GM19238 (cell line): Measurements from ENCODE around the gene RGS6.

Experiments used
- DNase-seq: peaks from one replicate; pipeline ENCODE4 v3.0.0; 2011; ENCODE audit warnings: low spot score; ENCODE audit not compliant: insufficient read length

The RGS6 gene

GRCh38 chr14:72401632-72402376 lies 469.6 kb downstream of the RGS6 start:
- no peak for DNase-seq

- DNase-seq, result no peak
Observed at GRCh38 chr14:72402377-72402772, 470.1 kb downstream of the RGS6 start.

- no peak for DNase-seq
Observed at GRCh38 chr14:72404106-72404774, 472.0 kb downstream of the RGS6 start.

GRCh38 chr14:72404998-72405397 lies 472.8 kb downstream of the RGS6 start:
- DNase-seq, result no peak

- DNase-seq, result no peak
Observed at GRCh38 chr14:72408020-72408419, 475.8 kb downstream of the RGS6 start.

- no peak for DNase-seq
Observed at GRCh38 chr14:72409047-72409446, 476.8 kb downstream of the RGS6 start.

- DNase-seq, result no peak
Observed at GRCh38 chr14:72416081-72416849, 484.0 kb downstream of the RGS6 start.

GRCh38 chr14:72416892-72417291 lies 484.7 kb downstream of the RGS6 start:
- no peak for DNase-seq

GRCh38 chr14:72418806-72419205 lies 486.6 kb downstream of the RGS6 start:
- DNase-seq, result no peak

- no peak for DNase-seq
Observed at GRCh38 chr14:72419226-72419775, 487.1 kb downstream of the RGS6 start.

GRCh38 chr14:72420749-72421474 lies 488.7 kb downstream of the RGS6 start:
- peak; percentile 29 for DNase-seq

GRCh38 chr14:72423957-72424356 lies 491.7 kb downstream of the RGS6 start:
- no peak for DNase-seq

GRCh38 chr14:72430457-72430856 lies 498.2 kb downstream of the RGS6 start:
- no peak for DNase-seq

GRCh38 chr14:72432748-72433147 lies 500.5 kb downstream of the RGS6 start:
- no peak for DNase-seq

GRCh38 chr14:72433511-72433910 lies 501.3 kb downstream of the RGS6 start:
- no peak for DNase-seq

GRCh38 chr14:72434856-72435255 lies 502.6 kb downstream of the RGS6 start:
- DNase-seq, result no peak

- DNase-seq, result no peak
Observed at GRCh38 chr14:72439707-72440106, 507.5 kb downstream of the RGS6 start.

GRCh38 chr14:72443256-72443655 lies 511.0 kb downstream of the RGS6 start:
- DNase-seq, result no peak

- DNase-seq, result peak; percentile 13
Observed at GRCh38 chr14:72443991-72444441, 511.8 kb downstream of the RGS6 start.

GRCh38 chr14:72444701-72445100 lies 512.5 kb downstream of the RGS6 start:
- DNase-seq, result no peak

GRCh38 chr14:72448212-72448611 lies 516.0 kb downstream of the RGS6 start:
- no peak for DNase-seq
